Measurements from ENCODE around the gene CD1B.
"Not testable (repeated sequence)": the region's sequence is repeated elsewhere in the genome, so short reads cannot be mapped to it uniquely, and the experiment has no call there.

The CD1B gene

GRCh38 chr1:158354255-158354654 lies 22.9 kb upstream of the CD1B start:
- peak in 1 of 2 experiments; percentile 67 for DNase-seq (ENCODE audit: low read depth in 1 of 2, low spot score in 1 of 2)
- Histone ChIP-seq H3K27me3 (ENCODE audit: insufficient read depth, poor library complexity, severe bottlenecking) (no peaks in the 10 kb centered on the region), H3K27ac (replicated peaks) (no peak overlapping the region), H3K4me3 (replicated peaks; ENCODE audit: insufficient read depth, low read length) (no peak overlapping the region)
- TF ChIP-seq, protein P1, sequence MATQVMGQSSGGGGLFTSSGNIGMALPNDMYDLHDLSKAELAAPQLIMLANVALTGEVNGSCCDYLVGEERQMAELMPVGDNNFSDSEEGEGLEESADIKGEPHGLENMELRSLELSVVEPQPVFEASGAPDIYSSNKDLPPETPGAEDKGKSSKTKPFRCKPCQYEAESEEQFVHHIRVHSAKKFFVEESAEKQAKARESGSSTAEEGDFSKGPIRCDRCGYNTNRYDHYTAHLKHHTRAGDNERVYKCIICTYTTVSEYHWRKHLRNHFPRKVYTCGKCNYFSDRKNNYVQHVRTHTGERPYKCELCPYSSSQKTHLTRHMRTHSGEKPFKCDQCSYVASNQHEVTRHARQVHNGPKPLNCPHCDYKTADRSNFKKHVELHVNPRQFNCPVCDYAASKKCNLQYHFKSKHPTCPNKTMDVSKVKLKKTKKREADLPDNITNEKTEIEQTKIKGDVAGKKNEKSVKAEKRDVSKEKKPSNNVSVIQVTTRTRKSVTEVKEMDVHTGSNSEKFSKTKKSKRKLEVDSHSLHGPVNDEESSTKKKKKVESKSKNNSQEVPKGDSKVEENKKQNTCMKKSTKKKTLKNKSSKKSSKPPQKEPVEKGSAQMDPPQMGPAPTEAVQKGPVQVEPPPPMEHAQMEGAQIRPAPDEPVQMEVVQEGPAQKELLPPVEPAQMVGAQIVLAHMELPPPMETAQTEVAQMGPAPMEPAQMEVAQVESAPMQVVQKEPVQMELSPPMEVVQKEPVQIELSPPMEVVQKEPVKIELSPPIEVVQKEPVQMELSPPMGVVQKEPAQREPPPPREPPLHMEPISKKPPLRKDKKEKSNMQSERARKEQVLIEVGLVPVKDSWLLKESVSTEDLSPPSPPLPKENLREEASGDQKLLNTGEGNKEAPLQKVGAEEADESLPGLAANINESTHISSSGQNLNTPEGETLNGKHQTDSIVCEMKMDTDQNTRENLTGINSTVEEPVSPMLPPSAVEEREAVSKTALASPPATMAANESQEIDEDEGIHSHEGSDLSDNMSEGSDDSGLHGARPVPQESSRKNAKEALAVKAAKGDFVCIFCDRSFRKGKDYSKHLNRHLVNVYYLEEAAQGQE (IDR thresholded peaks at IDR 0.05; ENCODE audit: insufficient replicate concordance, low read depth): no peak
- no peak for TF ChIP-seq SPI1 (IDR thresholded peaks at IDR 0.05; ENCODE audit: borderline replicate concordance, low read depth)
- TF ChIP-seq GABPA (IDR thresholded peaks at IDR 0.05; ENCODE audit: low read depth): no peak
- TF ChIP-seq CTCF (IDR thresholded peaks at IDR 0.05; ENCODE audit: insufficient read depth, low read length): no peak
- peak; percentile 30; the same call in 1 of the 2 replicates for TF ChIP-seq POLR2AphosphoS5 (IDR thresholded peaks at IDR 0.05; ENCODE audit: low read depth)

GRCh38 chr1:158353303-158354075 lies 22.2 kb upstream of the CD1B start, which contains the start of gene CD1E:
Gene CD1E, plus strand, starts transcription at chr1:158353894. Its CDS starts 95 bp downstream, at chr1:158353989.
- DNase-seq (ENCODE audit: low read depth in 1 of 2, low spot score in 1 of 2): peak in 1 of 2 experiments; percentile 50
- Histone ChIP-seq H3K27ac (replicated peaks) (no peak within 1 kb of the TSS), H3K4me3 (replicated peaks; ENCODE audit: insufficient read depth, low read length) (no peak within 1 kb of the TSS), H3K27me3 (ENCODE audit: insufficient read depth, poor library complexity, severe bottlenecking) (no peaks in the 10 kb centered on the region)
- no peak for TF ChIP-seq CTCF (IDR thresholded peaks at IDR 0.05; ENCODE audit: insufficient read depth, low read length)
- TF ChIP-seq POLR2AphosphoS5 (IDR thresholded peaks at IDR 0.05; ENCODE audit: low read depth): no peak
- TF ChIP-seq, protein P1 (IDR thresholded peaks at IDR 0.05; ENCODE audit: insufficient replicate concordance, low read depth): no peak
- TF ChIP-seq SPI1 (IDR thresholded peaks at IDR 0.05; ENCODE audit: borderline replicate concordance, low read depth): peak; percentile 61; the same call in 1 of the 2 replicates
- no peak for TF ChIP-seq GABPA (IDR thresholded peaks at IDR 0.05; ENCODE audit: low read depth)

- not testable (repeated sequence) for H3K4me3 ChIP-seq (replicated peaks; ENCODE audit: insufficient read depth, low read length); H3K27ac ChIP-seq (replicated peaks); H3K27me3 ChIP-seq (ENCODE audit: insufficient read depth, poor library complexity, severe bottlenecking); DNase-seq (ENCODE audit: low read depth in 1 of 2, low spot score in 1 of 2)
These were observed 17.6 kb upstream of the CD1B start for GRCh38 chr1:158348946-158349345.

- not testable (repeated sequence) for H3K27me3 ChIP-seq (ENCODE audit: insufficient read depth, poor library complexity, severe bottlenecking); DNase-seq (ENCODE audit: low read depth in 1 of 2, low spot score in 1 of 2); H3K4me3 ChIP-seq (replicated peaks; ENCODE audit: insufficient read depth, low read length); H3K27ac ChIP-seq (replicated peaks)
These were observed 5.1 kb upstream of the CD1B start for GRCh38 chr1:158336413-158336812.

DNA sequence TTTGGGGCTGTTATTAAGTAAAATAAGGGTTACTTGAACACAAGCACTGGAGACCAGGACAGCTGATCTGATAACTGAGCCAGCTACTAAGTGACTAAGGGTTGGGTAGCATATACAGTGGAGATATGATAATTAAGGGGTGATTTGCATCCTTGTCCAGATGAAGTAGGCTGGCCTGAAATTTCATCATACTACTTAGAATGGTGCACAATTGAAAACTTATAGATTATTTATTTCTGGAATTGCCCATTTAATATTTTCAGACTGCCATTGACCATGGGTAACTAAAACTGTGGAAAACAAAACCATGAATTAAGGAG lies 3.8 kb upstream of the CD1B start:
- TF ChIP-seq CTCF (IDR thresholded peaks at IDR 0.05; ENCODE audit: insufficient read depth, low read length) (no peak), SPI1 (IDR thresholded peaks at IDR 0.05; ENCODE audit: borderline replicate concordance, low read depth) (no peak), GABPA (IDR thresholded peaks at IDR 0.05; ENCODE audit: low read depth) (no peak), POLR2AphosphoS5 (IDR thresholded peaks at IDR 0.05; ENCODE audit: low read depth) (no peak)
- TF ChIP-seq, protein P1 (IDR thresholded peaks at IDR 0.05; ENCODE audit: insufficient replicate concordance, low read depth): no peak
- DNase-seq (ENCODE audit: low read depth in 1 of 2, low spot score in 1 of 2): no peak
- H3K27me3 ChIP-seq (ENCODE audit: insufficient read depth, poor library complexity, severe bottlenecking): peaks cover 5% of the 10 kb centered on the region
- no peak overlapping the region for H3K27ac ChIP-seq (replicated peaks)
- H3K4me3 ChIP-seq (replicated peaks; ENCODE audit: insufficient read depth, low read length): no peak overlapping the region

Measured in HL-60 (cell line).